Measurements from ENCODE around the gene ZFYVE21.

ZFYVE21 gene

DNA sequence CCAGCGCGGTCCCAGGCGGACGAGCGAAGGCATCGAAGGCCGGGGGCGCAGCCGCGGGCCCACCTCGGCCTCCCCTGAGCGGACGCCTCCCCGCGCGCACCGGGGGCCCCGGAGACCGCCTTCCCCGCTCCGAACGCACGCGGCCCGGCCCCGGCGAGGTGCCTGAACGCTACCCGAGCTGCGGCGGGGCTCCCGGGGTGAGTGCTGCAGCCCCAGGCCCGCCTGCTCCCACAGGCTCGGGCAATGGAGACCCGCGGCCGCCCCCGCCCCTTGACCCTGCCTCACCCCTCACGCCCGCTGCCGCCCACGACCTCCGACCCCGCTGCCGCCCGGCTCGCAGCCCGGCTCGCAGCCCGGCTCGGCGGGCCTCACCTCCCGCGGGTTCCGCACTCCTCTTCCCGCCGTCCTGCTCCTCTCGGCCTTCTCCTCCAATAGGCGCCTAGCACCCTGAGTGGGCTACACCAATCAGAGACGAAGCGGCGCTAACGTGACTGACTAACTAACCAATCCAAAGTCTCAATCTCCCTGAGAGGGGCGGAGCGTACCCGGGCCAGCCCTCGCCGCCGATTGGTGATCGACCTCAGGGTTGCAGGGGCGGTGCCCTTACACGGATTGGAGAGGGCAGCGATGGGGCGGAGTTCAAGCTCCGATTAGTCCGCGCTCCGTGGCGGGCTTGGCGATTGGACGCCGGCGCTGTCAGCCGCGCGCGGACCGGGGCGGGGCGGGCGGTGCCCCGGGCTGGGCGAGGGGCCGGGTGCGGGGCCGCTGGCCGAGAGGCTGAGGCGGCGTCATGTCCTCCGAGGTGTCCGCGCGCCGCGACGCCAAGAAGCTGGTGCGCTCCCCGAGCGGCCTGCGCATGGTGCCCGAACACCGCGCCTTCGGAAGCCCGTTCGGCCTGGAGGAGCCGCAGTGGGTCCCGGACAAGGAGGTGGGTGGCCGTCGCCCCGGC, at the start of gene ZFYVE21, which contains the start of gene XRCC3:
Gene ZFYVE21, plus strand, starts transcription at position 759 of the 949 bp plus-strand sequence. Its CDS starts 32 bp downstream, at position 791.
Gene XRCC3, minus strand, starts transcription at position 400 of the 949 bp plus-strand sequence. CDS start 4,364 bp downstream, outside the sequence.
- peak within 1 kb of the TSS; percentile 67 to 80 for H3K4me3 ChIP-seq (replicated peaks in 1 of 2; ENCODE audit: low read depth in 2 of 2, low read length in 2 of 2)
- DNase-seq (ENCODE audit: low read depth in 2 of 2) = peak; percentile 99 to 100
- TF ChIP-seq, protein P1, sequence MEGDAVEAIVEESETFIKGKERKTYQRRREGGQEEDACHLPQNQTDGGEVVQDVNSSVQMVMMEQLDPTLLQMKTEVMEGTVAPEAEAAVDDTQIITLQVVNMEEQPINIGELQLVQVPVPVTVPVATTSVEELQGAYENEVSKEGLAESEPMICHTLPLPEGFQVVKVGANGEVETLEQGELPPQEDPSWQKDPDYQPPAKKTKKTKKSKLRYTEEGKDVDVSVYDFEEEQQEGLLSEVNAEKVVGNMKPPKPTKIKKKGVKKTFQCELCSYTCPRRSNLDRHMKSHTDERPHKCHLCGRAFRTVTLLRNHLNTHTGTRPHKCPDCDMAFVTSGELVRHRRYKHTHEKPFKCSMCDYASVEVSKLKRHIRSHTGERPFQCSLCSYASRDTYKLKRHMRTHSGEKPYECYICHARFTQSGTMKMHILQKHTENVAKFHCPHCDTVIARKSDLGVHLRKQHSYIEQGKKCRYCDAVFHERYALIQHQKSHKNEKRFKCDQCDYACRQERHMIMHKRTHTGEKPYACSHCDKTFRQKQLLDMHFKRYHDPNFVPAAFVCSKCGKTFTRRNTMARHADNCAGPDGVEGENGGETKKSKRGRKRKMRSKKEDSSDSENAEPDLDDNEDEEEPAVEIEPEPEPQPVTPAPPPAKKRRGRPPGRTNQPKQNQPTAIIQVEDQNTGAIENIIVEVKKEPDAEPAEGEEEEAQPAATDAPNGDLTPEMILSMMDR (IDR thresholded peaks at IDR 0.05; ENCODE audit: low read depth, low read length) = no peak

DNA sequence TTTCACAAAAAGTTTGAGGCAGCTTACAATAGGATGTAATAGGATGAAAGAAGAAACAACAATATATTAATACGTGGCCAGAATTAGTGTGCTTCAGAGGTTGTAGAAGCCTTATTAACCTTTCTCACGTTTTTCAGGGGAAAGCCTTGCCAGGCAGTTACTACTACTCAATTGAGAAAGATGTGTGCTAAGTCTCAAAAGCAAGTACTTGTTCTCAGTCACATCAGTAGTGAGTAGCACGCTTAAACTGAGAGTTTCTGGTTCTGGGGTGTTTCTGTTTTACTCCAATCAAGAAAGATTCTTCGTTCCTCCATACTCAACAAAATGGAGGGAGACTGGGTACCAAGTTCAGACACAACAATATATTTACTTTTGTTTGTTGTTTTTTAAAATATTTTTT, 47.9 kb upstream of the ZFYVE21 start:
- no peak overlapping the region for H3K4me3 ChIP-seq (replicated peaks in 1 of 2; ENCODE audit: low read depth in 2 of 2, low read length in 2 of 2)
- TF ChIP-seq, protein P1 (IDR thresholded peaks at IDR 0.05; ENCODE audit: low read depth, low read length) = no peak
- no peak for DNase-seq (ENCODE audit: low read depth in 2 of 2)

- no peak for DNase-seq (ENCODE audit: low read depth in 2 of 2)
- H3K4me3 ChIP-seq (replicated peaks in 1 of 2; ENCODE audit: low read depth in 2 of 2, low read length in 2 of 2) = no peak overlapping the region
- TF ChIP-seq, protein P1 (IDR thresholded peaks at IDR 0.05; ENCODE audit: low read depth, low read length) = no peak
Observed at GRCh38 chr14:103668117-103668516, 47.5 kb upstream of the ZFYVE21 start.

DNA sequence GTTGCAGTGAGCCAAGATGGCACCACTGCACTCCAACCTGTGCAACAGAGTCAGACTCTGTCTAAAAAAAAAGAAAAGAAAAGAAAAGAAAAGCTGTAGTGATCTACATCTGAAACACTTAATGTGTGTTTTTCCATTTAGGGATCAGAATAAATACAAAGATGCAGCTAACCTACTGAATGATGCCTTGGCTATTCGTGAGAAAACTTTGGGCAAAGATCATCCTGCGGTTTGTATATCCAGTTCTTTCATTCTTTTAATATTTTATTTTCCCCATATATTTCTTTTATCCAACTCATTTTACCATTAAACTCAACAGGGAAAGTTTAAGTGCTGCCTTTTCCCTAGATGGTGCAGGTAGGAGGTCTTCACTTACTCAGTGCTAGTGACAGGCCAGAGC, 46.2 kb upstream of the ZFYVE21 start:
- no peak overlapping the region for H3K4me3 ChIP-seq (replicated peaks in 1 of 2; ENCODE audit: low read depth in 2 of 2, low read length in 2 of 2)
- DNase-seq (ENCODE audit: low read depth in 2 of 2) = no peak

GRCh38 chr14:103671911-103672310, 43.7 kb upstream of the ZFYVE21 start:
- no peak overlapping the region for H3K4me3 ChIP-seq (replicated peaks in 1 of 2; ENCODE audit: low read depth in 2 of 2, low read length in 2 of 2)
- DNase-seq (ENCODE audit: low read depth in 2 of 2) = no peak
- TF ChIP-seq, protein P1 (IDR thresholded peaks at IDR 0.05; ENCODE audit: low read depth, low read length) = no peak

More for the DNA sequence above, 46.2 kb upstream of the ZFYVE21 start:
- TF ChIP-seq, protein P1 (IDR thresholded peaks at IDR 0.05; ENCODE audit: low read depth, low read length) = no peak

DNA sequence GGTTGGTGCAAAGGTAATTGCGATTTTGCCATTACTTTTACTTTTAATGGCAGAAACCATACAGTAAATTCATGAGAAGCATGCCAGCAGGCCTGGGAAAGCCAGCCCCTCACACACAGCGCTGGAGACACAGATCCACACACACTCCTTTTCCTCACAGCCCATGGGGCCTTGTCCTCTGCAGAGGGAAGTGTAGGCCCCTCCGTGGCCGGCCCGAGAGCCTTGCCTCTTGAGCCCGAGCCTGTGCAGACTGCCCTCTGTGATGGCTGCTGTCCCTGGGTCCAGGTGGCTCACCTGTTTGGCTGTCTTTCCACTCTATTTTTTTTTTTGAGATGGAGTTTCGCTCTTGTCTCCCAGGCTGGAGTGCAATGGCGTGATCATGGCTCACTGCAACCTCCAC, 39.7 kb upstream of the ZFYVE21 start:
- no peak for DNase-seq (ENCODE audit: low read depth in 2 of 2)
- H3K4me3 ChIP-seq (replicated peaks in 1 of 2; ENCODE audit: low read depth in 2 of 2, low read length in 2 of 2) = no peak overlapping the region
- TF ChIP-seq, protein P1 (IDR thresholded peaks at IDR 0.05; ENCODE audit: low read depth, low read length) = no peak

All from cardiac fibroblast (primary cell).